ENCODE measurements around the gene REEP6. TPM values are rescaled to one million over a fixed set of nuclear protein-coding genes. Genes with fewer than 3 reads are reported as not detected.

The REEP6 gene
- total RNA-seq, 4 donors from 2014 or later = 4.2 to 8.5 (median 5.9) TPM

DNA sequence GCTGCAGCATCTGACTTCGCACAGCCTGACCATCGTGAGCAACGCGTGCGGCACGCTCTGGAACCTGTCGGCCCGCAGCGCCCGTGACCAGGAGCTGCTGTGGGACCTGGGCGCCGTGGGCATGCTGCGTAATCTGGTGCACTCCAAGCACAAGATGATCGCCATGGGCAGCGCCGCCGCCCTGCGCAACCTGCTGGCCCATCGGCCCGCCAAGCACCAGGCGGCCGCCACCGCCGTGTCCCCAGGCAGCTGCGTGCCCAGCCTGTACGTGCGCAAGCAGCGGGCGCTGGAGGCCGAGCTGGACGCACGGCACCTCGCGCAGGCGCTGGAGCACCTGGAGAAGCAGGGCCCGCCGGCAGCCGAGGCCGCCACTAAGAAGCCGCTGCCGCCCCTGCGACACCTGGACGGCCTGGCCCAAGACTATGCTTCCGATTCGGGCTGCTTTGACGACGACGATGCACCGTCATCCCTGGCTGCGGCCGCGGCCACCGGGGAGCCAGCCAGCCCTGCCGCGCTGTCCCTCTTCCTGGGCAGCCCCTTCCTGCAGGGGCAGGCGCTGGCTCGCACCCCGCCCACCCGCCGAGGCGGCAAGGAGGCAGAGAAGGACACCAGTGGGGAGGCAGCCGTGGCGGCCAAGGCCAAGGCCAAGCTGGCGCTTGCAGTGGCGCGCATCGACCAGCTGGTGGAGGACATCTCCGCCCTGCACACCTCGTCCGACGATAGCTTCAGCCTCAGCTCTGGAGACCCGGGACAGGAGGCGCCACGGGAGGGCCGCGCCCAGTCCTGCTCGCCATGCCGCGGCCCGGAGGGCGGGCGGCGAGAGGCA, 25.6 kb upstream of the REEP6 start:
- Histone ChIP-seq H3K4me1 (peaks cover 19 to 42% of the 10 kb centered on the region in 2 donors), H3K27me3 (peaks cover 37% of the 10 kb centered on the region), H3K36me3 (no peaks in the 10 kb centered on the region), H3K27ac (no peak overlapping the region), H3K9me3 (no peaks in the 10 kb centered on the region), H3K4me3 (replicated peaks in 1 of 3) (no peak overlapping the region)
- 55% methylated on average over 13 of the region's 83 CpGs; no CpG with 5 or more reads in 1 of the 2 donors for WGBS, 2 donors
- peak; percentile 45 to 47 for DNase-seq
- no peak for TF ChIP-seq POLR2A (IDR thresholded peaks at IDR 0.05)
- peak in 4 of 6 experiments; percentile 11 to 53 (median 30) for TF ChIP-seq CTCF (IDR thresholded peaks at IDR 0.05)
- intact Hi-C loops (cut with DNase I) = no loop called here

GRCh38 chr19:1466018-1466460, 24.9 kb upstream of the REEP6 start:
- TF ChIP-seq CTCF (IDR thresholded peaks at IDR 0.05) = no peak
- no peak for TF ChIP-seq POLR2A (IDR thresholded peaks at IDR 0.05)
- intact Hi-C loops (cut with DNase I) = no loop called here
- Histone ChIP-seq H3K4me3 (replicated peaks in 1 of 3) (no peak overlapping the region), H3K27me3 (peaks cover 43% of the 10 kb centered on the region), H3K9me3 (no peaks in the 10 kb centered on the region), H3K27ac (no peak overlapping the region), H3K36me3 (no peaks in the 10 kb centered on the region), H3K4me1 (peaks cover 26 to 49% of the 10 kb centered on the region in 2 donors)
- 31% methylated on average over 7 of the region's 41 CpGs; no CpG with 5 or more reads in 1 of the 2 donors for WGBS, 2 donors
- no peak for DNase-seq

DNA sequence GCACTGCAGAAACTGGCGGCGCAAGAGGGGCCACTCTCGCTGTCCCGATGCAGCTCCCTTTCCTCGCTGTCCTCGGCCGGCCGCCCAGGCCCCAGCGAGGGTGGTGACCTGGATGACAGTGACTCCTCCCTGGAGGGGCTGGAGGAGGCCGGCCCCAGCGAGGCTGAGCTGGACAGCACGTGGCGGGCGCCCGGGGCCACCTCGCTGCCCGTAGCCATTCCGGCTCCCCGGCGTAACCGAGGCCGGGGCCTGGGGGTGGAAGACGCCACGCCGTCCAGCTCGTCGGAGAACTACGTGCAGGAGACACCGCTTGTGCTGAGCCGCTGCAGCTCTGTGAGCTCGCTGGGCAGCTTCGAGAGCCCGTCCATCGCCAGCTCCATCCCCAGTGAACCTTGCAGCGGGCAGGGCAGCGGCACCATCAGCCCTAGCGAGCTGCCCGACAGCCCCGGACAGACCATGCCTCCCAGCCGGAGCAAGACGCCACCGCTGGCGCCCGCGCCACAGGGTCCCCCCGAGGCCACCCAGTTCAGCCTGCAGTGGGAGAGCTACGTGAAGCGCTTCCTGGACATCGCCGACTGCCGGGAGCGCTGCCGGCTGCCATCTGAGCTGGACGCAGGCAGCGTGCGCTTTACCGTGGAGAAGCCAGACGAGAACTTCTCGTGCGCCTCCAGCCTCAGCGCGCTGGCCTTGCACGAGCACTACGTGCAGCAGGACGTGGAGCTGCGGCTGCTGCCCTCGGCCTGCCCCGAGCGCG, 24.3 kb upstream of the REEP6 start:
- no peaks in the 10 kb centered on the region for H3K9me3 ChIP-seq
- WGBS, 2 donors = 25 to 40% methylated on average over 4 to 8 of the region's 70 CpGs
- H3K36me3 ChIP-seq = no peaks in the 10 kb centered on the region
- TF ChIP-seq CTCF (IDR thresholded peaks at IDR 0.05) (no peak), POLR2A (IDR thresholded peaks at IDR 0.05) (no peak)
- peaks cover 47% of the 10 kb centered on the region for H3K27me3 ChIP-seq
- DNase-seq = no peak
- H3K4me3 ChIP-seq (replicated peaks in 1 of 3) = no peak overlapping the region
- H3K27ac ChIP-seq = no peak overlapping the region
- peaks cover 29 to 55% of the 10 kb centered on the region in 2 donors for H3K4me1 ChIP-seq
- intact Hi-C loops (cut with DNase I) = no loop called here

DNA sequence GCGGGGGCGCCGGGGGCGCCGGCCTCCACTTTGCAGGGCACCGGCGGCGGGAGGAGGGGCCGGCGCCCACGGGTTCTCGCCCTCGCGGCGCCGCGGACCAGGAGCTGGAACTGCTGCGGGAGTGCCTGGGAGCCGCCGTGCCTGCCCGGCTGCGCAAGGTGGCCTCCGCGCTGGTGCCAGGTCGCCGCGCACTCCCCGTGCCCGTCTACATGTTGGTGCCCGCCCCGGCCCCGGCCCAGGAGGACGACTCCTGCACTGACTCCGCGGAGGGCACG, 23.8 kb upstream of the REEP6 start:
- no peak for DNase-seq
- TF ChIP-seq POLR2A (IDR thresholded peaks at IDR 0.05) (no peak), CTCF (IDR thresholded peaks at IDR 0.05) (no peak)
- H3K4me1 ChIP-seq = peaks cover 29 to 58% of the 10 kb centered on the region in 2 donors
- intact Hi-C loops (cut with DNase I) = no loop called here
- H3K27ac ChIP-seq = no peak overlapping the region
- H3K9me3 ChIP-seq = no peaks in the 10 kb centered on the region
- WGBS, 2 donors = no CpG with 5 or more reads among the region's 36 CpGs
- no peaks in the 10 kb centered on the region for H3K36me3 ChIP-seq
- peaks cover 51% of the 10 kb centered on the region for H3K27me3 ChIP-seq
- no peak overlapping the region for H3K4me3 ChIP-seq (replicated peaks in 1 of 3)

Data from thyroid gland (tissue), 4 donors.